Fibroblast of lung (primary cell): Measurements from ENCODE around the gene GRB10.

Source experiments
- EZH2 ChIP-seq: IDR thresholded peaks from 2 replicates; pipeline ENCODE4 v1.5.1; 2012; ENCODE audit warnings: low read length, control low read depth, mild to moderate bottlenecking; ENCODE audit errors: missing control alignments
- TF ChIP-seq, protein P1 (sequence below), 2 donors: IDR thresholded peaks in 1 of 2; conservative IDR thresholded peaks in 1 of 2; 1 replicate in 1 of 2; 2 replicates in 1 of 2; pipeline ENCODE4 v1.5.1; 2011 to 2012; ENCODE audit warnings: low read length in 2 of 2, control low read depth in 1 of 2, inconsistent platforms in 1 of 2, low read depth in 1 of 2, mild to moderate bottlenecking in 1 of 2

DNA sequence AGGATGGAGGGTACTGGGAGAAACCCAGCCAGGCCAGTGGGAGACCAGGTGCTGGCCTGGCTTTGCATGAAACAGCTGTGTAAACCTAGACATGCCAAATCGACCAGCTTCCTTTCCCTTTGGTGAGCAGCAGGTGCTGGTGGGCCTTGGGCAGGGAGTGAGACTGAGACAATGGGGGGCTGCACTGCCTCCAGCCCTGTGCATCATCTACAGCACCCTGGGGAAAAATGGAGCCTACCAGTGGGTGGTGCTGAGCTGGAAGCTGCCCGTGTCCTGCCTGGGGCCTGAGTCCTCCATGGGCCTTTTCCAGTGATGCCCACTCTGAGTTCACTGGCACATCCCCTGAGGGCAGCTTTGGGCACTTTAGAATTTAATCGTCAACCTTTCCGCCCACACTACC lies 198.3 kb downstream of the GRB10 start:
- TF ChIP-seq, protein P1, sequence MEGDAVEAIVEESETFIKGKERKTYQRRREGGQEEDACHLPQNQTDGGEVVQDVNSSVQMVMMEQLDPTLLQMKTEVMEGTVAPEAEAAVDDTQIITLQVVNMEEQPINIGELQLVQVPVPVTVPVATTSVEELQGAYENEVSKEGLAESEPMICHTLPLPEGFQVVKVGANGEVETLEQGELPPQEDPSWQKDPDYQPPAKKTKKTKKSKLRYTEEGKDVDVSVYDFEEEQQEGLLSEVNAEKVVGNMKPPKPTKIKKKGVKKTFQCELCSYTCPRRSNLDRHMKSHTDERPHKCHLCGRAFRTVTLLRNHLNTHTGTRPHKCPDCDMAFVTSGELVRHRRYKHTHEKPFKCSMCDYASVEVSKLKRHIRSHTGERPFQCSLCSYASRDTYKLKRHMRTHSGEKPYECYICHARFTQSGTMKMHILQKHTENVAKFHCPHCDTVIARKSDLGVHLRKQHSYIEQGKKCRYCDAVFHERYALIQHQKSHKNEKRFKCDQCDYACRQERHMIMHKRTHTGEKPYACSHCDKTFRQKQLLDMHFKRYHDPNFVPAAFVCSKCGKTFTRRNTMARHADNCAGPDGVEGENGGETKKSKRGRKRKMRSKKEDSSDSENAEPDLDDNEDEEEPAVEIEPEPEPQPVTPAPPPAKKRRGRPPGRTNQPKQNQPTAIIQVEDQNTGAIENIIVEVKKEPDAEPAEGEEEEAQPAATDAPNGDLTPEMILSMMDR (conservative IDR thresholded peaks at IDR 0.05 in 1 of 2, IDR thresholded peaks at IDR 0.05 in 1 of 2; ENCODE audit: low read depth in 1 of 2, low read length in 2 of 2): no peak
- no peak for TF ChIP-seq EZH2
